Activated CD8-positive, alpha-beta memory T cell treated with anti-CD3 and anti-CD28 coated beads for 48 hours (primary cell): ENCODE measurements around the gene MAP3K5.

Source experiments
- DNase-seq, 3 experiments: peaks; one replicate each; pipeline ENCODE4 v3.0.0-alpha.2; 2020; ENCODE audit warnings: low read depth in 2 of 3, low spot score in 2 of 3

The MAP3K5 gene

DNA sequence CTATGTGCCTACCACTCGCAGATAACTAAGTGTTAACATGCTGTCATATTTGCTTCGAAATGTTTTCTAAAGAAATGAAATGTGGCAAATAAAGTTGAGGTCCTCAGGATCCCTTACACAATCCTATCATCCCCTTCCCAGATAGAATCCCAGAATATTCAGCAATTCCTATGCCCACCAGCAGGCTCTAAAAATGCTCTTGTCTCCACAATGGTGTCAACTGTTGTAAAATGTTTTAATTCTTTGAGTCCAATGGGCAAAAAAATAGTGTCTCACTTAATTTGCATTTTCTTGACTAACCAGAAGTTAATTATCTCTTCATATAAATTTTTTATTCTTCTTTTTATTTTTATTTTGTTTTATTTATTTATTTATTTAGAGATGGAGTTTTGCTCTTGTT, 138.2 kb downstream of the MAP3K5 start:
- no peak for DNase-seq

DNA sequence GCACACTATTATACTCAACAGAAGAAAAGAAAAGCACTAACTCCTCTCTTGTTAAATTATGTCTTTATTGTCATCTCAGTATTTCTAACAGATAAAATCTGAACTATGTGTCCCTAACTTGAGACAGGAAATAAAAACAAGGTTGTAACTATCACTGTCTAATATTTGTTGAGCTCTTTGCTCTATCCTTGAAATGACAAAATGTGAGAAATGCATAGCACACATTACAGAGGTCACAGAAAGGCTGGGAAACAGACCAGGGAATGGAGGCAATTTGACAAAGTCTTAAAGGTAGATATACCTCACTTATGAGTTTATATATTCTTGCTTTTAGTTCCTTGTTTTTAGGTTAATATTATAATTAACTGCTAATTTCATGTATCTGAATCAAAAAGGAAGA, 139.6 kb downstream of the MAP3K5 start:
- no peak for DNase-seq

DNA sequence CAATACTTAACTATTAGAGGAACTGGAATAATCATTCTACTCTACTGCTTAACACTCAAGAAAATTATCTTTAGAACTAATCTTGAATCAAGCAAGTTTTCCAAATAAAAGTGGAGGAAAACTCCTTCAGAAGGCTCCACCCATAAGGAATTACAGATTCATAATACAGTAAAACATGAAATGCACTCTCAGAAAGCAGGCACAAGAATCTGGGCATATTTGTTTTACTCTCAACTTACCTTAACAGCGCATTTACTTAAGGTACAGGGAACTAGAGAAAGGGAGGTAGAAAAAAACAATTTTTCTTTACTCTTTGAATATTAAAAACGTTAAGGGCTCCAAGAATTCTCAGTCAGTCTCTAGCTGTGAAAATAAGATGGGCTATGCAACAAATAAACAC, 140.3 kb downstream of the MAP3K5 start:
- DNase-seq, result no peak

DNA sequence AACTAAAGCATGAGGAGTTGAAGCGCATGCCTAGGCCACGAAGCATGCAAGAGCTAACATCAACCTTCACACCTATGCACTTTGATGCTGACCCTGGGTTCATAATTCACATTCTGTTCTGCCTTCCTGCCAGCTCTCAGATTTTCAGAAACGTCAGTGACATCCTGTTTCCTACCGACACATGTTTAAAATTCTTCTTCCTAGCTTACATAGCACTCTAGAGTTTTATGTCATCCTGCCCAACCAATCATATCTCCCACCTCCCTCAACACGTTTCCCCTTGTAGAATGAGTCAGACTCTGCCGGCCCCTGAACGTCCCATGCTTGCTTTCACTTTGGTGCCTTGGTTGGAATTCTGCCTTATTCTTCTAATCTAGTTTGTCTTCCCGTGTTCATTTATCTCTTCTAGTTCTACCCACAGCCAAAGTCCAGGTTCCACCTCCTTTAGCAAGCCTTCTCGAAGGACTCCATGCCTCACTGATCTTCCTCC, 144.9 kb downstream of the MAP3K5 start:
- no peak for DNase-seq

DNA sequence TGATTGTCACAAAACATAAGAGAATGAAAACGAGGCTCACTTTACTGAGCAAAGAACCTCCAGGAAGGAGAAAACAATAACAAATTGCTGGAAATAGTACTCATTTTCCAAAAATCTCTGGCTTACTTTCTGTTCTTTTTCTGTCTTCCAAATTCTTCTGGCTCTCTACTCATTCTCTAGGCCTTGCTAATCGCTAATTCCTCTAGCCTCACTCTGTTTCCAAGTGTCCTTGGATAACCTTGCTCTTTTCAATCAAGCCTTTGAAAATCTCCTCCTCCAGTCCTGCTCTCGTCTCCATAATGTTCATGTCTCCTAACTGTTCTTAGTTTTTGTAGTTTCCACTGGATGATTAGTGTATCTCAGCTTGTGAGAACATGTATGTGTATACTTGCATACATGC, 145.9 kb downstream of the MAP3K5 start:
- no peak for DNase-seq

DNA sequence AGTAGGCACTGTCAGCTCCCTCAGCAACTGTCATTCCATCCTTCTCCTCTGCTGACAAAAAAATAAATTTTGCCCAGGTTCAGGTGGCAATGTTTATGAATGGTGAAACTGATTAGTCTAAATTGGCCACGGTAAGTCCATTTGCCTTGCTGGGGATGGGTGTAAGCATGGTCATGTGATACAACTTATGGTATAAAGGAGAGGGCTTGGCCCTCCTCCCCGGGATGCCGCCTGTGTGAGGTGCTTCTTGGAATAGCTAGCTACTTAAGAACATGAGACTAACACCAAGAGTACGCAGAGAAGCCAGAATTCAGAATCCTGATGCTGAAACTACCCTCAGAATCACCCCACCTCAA, 147.7 kb downstream of the MAP3K5 start:
- no peak for DNase-seq

DNA sequence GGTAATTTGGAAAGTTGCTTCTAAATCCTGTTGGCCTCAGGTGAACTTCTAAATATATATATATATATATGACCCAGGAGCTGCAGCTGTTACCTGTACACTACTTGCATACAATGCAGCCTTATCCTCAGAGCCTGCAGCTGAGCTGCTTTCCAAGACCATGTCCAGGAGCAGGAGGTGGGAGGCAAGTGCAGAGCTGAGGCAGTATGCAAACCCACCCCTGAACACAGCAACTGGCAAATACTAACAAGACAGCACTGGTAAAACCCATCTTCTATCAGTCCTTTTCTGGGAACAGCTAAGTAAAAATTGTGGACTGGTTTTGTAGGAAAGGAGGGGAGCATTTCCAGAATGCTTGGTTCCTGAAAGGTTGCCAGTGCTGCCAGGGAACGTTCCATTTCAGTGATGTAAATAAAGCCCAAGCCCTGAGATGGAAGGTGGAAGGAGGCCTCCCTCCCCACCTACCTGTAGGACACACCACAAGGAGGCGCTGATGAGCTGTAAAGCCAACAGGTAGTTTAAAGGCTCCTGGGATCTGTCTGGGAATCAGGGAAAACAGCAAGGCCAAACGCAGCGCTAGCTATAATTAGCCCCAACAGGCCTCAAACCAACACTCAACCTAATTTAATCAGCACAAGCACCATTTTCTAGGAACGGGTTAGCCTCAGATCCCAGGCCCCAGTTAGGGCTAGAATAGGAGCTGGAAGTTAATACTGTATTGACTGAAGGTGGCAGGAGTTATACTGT, 148.3 kb downstream of the MAP3K5 start:
- DNase-seq, result peak; percentile 20 to 61 (median 61)

DNA sequence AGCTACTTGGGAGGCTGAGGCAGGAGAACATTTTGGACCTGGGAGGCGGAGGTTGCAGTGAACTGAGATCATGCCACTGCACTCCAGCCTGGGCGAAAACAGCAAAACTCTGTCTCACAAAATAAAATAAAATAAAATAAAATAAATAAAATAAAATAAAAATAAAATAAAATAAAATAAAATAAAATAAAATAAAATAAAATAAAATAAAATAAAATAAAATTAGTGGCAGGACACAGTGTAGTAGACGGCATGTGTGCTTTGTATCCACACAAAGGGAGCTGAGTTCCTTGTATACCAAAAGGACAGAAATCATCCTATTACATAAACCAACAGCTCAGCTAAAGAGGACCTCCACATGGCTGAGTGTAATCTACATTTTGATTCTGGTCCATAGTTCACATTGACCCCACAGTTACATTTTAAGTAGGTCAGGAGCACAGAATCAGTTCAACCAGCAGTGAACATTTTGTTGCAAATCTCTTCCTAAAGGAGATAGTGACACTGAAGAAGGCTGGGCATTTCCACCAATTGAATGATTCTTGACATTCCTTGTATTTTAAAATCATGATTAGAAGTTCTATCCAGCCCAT, 150.3 kb downstream of the MAP3K5 start:
- DNase-seq, result no peak

DNA sequence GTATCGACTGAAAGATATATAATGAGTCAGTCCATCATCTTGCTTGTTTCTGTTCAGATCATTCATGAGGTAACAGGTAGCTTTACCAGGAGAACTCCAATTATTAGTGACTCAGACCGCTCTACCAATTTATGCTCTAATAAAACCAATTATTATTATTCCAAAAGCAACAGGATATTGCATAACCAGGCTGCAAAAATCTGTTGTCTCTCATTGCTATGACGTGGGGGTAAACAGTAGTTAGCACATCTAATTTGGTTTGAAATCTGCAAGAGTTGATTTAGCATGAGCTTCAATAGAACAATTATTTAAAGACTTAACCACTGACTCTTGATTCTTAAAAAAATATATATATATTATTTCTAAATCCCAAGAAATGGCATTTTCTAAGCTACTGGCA, 151.1 kb downstream of the MAP3K5 start:
- DNase-seq, result no peak

DNA sequence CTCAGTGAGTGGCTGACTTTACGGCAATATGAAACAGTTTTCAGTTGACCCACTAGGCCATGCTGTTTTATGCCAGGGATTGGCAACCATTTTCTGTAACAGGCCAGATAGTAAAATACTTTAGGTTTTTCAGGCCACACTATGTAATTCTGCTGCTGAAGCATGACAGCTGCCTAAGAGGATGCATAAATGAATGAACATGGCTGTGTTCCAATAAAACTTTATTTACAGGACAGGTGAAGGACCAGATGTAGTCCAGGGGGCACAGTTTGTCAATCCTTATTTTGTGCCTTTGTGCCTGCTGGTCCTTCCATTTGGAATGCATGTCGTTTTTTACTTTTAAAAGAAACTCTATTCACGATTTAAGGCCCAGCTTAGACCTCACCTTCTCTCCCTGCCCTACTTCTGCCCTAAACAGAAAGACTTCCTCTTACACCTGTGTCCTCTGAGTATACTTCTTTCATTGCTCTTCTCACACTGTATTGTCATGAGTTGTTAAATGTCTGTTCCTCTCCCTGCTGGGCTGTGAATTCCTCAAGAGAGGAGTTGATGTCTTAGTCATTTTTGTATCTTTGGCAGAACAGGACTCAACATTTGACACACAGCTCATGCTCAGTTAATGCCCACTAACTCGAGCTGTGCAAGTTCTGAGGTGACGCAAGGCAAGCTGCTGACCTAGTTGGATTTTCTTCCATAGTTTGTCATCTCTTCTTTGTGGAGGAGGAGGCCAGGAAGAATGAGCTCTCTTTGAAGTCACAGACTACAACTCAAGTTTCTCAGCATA, 152.0 kb downstream of the MAP3K5 start:
- DNase-seq, result no peak

DNA sequence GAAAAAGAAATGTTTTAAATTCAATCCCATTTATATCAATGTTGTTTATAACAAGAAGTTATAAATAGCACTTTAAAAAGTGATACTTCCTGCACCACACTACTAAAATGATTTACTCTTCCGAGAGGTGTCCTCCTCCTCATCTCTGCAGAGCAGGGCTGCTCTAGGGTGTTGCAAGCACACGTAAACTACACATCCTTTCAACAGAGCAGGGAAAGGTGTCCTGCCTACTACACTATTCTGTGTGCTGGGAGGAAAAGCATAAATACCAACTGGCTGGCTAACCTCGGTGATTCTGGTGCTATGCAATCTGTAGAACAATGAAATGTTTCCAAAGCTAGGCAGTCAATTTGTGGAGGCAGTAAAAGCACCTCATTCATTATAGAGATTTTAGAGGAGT, 152.6 kb downstream of the MAP3K5 start:
- no peak for DNase-seq

DNA sequence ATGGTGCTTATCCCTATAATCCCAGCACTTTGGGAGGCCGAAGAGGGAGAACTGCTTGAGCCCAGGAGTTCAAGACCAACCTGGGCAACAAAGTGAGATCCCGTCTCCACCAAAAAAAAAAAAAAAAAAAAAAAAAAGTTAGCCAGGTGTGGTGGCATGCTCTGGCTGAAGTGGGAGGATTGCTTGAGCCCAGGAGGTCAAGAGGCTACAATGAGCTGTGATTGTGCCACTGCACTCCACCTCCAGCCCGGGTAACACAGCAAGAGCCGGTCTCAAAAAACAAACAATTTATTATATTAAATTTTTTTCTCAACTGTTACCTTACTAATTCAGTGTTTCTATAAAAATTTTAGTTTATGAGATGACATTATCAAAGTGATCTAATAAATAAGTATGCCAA, 156.7 kb downstream of the MAP3K5 start:
- DNase-seq, result no peak

DNA sequence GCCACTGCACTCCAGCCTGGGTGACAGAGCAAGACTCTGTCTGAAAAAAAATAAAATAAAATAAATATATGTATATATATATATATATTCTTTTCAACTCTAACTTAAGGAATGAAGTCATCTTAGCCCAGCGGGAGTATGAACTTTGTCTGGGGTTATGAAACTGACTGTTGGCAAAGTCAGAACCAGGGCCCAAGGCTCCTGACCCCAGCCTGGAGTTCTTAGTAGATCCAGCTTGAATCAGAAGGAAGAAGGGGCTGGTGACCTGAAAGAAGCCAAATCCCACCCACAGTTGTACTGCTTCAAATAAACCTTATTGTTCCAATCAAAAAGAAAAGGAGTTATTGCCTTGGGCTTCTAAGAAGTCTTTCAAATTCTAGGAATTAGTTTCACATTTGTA, 158.9 kb downstream of the MAP3K5 start:
- DNase-seq, result no peak

DNA sequence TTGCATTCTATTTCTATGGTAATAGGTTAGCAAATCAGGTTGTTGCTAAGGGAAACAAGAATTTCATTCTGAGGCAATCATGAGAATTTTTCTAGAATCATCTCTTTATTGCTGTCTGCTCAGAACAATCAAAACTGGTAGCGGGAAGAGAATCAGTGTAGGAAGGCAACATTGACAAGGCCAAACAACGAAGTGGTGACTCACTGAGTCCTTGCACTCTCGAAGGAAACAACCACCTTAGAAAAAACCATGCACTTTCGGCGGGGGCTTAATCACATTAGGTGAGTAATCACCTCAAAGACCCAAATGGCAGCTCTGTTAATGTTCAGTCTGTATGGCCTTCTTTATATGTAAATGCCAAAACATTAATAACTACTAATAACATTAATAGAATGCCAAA, 163.3 kb downstream of the MAP3K5 start:
- DNase-seq, result no peak

DNA sequence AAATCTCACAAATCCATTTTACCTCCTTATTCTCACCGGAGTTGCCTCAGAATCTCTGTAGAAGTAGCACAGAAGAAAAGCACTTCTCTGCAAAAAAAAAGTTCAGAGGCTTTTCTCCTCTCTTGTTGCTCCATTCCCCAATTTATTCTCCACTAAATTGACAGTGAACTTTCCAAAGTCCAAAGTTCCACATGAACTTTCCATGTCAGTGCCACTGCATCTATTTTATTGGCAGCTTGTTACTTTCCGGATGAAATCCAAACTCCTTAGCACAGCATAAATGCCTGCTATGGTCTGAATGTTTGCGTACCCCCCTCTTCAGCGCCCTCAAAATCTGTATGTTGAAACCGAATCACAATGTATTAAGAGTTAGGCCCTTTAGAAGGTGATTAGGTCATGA, 165.1 kb downstream of the MAP3K5 start:
- no peak for DNase-seq

DNA sequence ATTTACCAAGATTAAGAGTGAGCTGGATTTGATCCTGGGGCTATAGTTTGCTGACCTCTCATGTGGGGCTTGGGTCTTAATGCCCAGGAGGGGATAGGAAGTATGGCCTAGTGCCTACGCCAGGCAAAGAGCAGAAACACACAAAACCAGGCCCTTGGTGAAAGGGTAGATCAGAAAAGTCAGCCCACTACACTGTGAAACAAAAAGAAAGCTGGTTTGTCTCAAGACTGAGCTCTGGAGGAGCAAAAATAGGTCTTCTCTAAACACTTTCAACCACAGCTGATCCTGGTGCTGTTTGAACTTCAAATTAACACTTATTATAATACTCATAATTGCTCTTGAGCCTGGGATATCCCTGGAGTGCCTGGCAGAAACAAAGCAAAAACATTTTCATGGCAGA, 167.0 kb downstream of the MAP3K5 start:
- no peak for DNase-seq

DNA sequence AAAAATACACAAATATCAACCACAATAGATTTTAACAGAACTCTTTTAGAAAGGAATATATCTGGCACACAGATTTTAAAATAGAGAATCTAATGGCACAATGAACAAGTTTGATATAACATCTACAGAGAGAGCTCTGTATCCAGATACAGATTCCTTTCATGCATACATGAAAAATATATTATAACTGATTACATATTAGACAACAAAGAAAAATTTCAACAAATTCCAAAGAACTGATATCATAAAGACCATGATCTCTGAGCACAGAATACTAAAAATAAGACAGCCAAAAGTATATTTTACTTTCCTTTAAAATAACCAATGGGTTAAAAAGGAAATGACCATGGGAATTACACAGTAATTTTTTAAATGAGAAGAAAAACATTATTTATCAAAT, 167.9 kb downstream of the MAP3K5 start:
- DNase-seq, result no peak

DNA sequence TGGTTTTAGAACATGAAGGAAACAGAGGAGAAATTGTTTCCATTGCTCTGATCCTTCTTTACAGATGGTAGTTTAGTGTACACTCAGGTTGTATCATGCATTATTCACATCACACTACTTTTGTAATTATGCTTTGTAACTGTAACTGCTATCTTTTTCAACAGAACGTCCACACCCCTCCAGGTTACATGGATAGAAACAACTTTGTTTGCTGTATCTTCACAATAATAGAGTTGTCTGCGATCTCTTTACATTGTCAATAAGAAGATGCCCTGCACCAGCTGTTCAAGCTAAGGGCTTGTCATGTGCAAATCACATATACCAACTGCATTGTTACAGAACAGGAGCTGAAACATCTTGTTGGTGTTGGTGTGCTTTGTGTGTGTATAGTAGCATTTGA, 174.2 kb downstream of the MAP3K5 start:
- DNase-seq, result no peak

DNA sequence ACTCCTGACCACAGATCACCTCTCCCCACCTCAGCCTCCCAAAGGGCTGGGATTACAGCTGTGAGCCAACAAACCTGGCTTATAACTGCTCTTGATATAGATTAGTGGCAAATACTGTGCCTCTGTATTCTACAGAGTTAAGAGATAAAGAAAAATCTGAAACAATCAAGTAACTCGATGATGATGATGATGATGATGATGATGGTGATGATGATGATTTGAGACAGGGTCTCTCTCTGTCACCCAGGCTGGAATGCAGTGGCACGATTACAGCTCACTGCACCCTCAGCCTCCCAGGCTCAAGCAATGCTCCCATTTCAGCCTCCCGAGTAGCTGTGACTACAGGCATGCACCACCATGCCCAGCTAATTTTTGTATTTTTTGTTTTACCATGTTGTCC, 175.8 kb downstream of the MAP3K5 start:
- DNase-seq, result no peak

DNA sequence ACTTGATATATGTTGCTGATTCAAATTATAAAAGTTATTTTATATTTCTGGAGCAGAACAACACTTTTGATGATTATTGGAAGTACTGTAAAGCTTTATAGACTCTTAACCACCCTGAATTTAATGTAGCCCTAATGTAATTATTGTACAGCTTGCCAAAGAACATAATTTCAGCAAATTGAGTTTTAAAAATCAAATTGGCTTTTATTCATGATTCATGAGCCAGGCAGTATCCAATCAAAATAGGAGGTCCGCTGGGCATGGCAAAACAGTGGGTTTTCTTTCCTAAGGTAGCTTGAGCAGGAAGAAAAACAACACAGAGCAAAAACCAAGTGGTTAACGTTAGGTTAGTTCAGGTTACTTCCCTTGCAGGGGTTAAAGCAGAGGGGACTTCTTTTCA, 177.3 kb downstream of the MAP3K5 start:
- DNase-seq, result no peak

DNA sequence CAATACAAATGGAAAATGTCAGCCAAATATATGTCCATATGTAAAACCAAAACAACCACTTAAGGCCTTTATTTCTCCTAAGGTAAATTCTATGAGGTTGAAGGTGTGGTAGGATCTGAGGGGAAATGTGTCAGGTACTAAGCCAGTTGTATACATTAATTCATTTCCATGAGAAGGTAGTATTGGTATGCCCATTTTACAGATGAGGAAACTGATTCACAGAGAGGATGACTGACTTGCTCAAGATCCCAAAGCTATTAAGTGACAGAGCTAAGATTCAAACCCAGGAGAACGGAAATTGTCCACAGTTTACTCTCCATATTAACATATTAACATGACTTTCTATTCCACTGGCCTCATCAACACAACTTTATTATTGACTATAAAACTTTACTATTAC, 177.9 kb downstream of the MAP3K5 start:
- no peak for DNase-seq

DNA sequence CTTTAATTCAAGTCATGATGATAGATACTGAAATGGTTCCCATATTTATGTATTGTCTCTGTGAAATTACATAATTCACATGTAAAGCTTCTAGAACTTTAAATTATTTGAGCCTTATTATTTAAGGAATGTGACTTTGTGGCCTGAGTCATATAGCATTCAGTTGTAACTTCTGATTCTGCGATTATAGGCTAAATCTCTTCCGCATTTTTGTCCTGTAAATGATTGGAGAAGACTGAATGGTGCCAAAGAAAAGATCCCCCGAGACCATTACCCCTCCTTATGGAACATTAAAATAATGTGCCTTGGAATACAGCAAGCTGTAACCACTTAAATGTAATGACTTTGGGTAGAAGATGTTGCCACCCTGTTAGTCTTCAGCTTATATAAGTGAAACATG, 178.8 kb downstream of the MAP3K5 start:
- no peak for DNase-seq
